GM18873 (cell line): ENCODE measurements around the gene ARAP1.
A peak's percentile ranks its signal among the peaks of the same experiment; 100 is the strongest.
"Not testable (repeated sequence)": the region's sequence is repeated elsewhere in the genome, so short reads cannot be mapped to it uniquely, and the experiment has no call there.

ENCODE experiments used
- ATAC-seq: cut with Tn5 transposase; IDR thresholded peaks from one replicate; pipeline ENCODE4 v1.9.1; 2021; ENCODE audit warnings: mild to moderate bottlenecking, moderate library complexity, moderate number of reproducible peaks; ENCODE audit not compliant: unreplicated experiment, low FRiP score

ARAP1 gene

GRCh38 chr11:72752088-72752914 is at the start of gene ARAP1:
ARAP1 (minus strand) TSS chr11:72752408; CDS start chr11:72727128, 25,280 bp downstream.
- ATAC-seq, result no peak

- no peak for ATAC-seq
Measured at GRCh38 chr11:72799441-72799840, 47.2 kb upstream of the ARAP1 start.

- no peak for ATAC-seq
Measured at GRCh38 chr11:72798361-72798760, 46.2 kb upstream of the ARAP1 start.

GRCh38 chr11:72793425-72794367 is 41.5 kb upstream of the ARAP1 start, which contains the start of gene STARD10:
STARD10 (minus strand) TSS chr11:72794047; CDS start chr11:72781181, 12,866 bp downstream.
- peak; percentile 72 for ATAC-seq

- ATAC-seq, result no peak
Measured at GRCh38 chr11:72793076-72793424, 40.8 kb upstream of the ARAP1 start.

GRCh38 chr11:72792437-72793021 is 40.3 kb upstream of the ARAP1 start:
- no peak for ATAC-seq

GRCh38 chr11:72791228-72791627 is 39.0 kb upstream of the ARAP1 start:
- ATAC-seq, result not testable (repeated sequence)

GRCh38 chr11:72789493-72790131 is 37.4 kb upstream of the ARAP1 start:
- ATAC-seq, result no peak

GRCh38 chr11:72788241-72788640 is 36.0 kb upstream of the ARAP1 start:
- no peak for ATAC-seq

GRCh38 chr11:72787216-72788104 is 35.3 kb upstream of the ARAP1 start:
- ATAC-seq, result no peak

GRCh38 chr11:72786305-72787215 is 34.4 kb upstream of the ARAP1 start:
- no peak for ATAC-seq

- ATAC-seq, result no peak
Measured at GRCh38 chr11:72784662-72785061, 32.5 kb upstream of the ARAP1 start.

- ATAC-seq, result no peak
Measured at GRCh38 chr11:72783144-72783905, 31.1 kb upstream of the ARAP1 start.

- ATAC-seq, result no peak
Measured at GRCh38 chr11:72782081-72782920, 30.1 kb upstream of the ARAP1 start.

- ATAC-seq, result no peak
Measured at GRCh38 chr11:72781313-72782080, 29.3 kb upstream of the ARAP1 start.

GRCh38 chr11:72781063-72781312 is 28.8 kb upstream of the ARAP1 start:
- no peak for ATAC-seq
